Thymus (tissue), 11 donors: ENCODE measurements around the gene PSMD5. TPM values are rescaled to one million over a fixed set of nuclear protein-coding genes. Genes with fewer than 3 reads are reported as not detected.

Experiments used
- DNase-seq, 9 donors: peaks; one replicate each; pipeline ENCODE4 v3.0.0-alpha.2; 2013; ENCODE audit warnings: low spot score in 9 of 9, low read depth in 6 of 9, missing footprints in 1 of 9
- H3K27ac ChIP-seq, 2 donors: one replicate each; pipeline ENCODE4 v1.5.1; 2013; ENCODE audit warnings: control low read depth in 1 of 2, low read depth in 1 of 2, low read length in 1 of 2, mild to moderate bottlenecking in 1 of 2, moderate library complexity in 1 of 2
- H3K27me3 ChIP-seq, 2 donors: one replicate each; pipeline ENCODE4 v1.5.1; 2013; ENCODE audit warnings: low read length in 1 of 2; ENCODE audit not compliant: control insufficient read depth in 2 of 2, insufficient read depth in 1 of 2
- H3K36me3 ChIP-seq, 2 donors: one replicate each; pipeline ENCODE4 v1.5.1; 2013; ENCODE audit warnings: low read length in 1 of 2, mild to moderate bottlenecking in 1 of 2, moderate library complexity in 1 of 2; ENCODE audit not compliant: control insufficient read depth in 2 of 2, insufficient read depth in 2 of 2
- H3K4me1 ChIP-seq, 2 donors: one replicate each; pipeline ENCODE4 v1.5.1; 2013; ENCODE audit warnings: low read length in 2 of 2; ENCODE audit not compliant: control insufficient read depth in 2 of 2, insufficient read depth in 2 of 2
- H3K4me3 ChIP-seq, 2 donors: one replicate each; pipeline ENCODE4 v1.5.1; 2013; ENCODE audit warnings: low read length in 2 of 2, control low read depth in 1 of 2, mild to moderate bottlenecking in 1 of 2
- H3K9me3 ChIP-seq, 2 donors: one replicate each; pipeline ENCODE4 v1.5.1; 2013; ENCODE audit warnings: low read length in 1 of 2, mild to moderate bottlenecking in 1 of 2; ENCODE audit not compliant: control insufficient read depth in 2 of 2, insufficient read depth in 1 of 2
- WGBS: extraction: QIAGEN DNeasy Blood & Tissue Kit; methylation state at CpG from one replicate; pipeline ENCODE4 v1.1.7; 2013; 5-methylcytosine and 5-hydroxymethylcytosine counted together
- polyA plus RNA-seq: library from polyadenylated mRNA; stranded (reverse); fragments of 200-250 nt; gene quantifications from one replicate; pipeline ENCODE4 v1.2.3, GENCODE V29; 2013
- total RNA-seq: library from RNA; stranded (reverse); fragments of 120-200 nt; gene quantifications from one replicate; pipeline ENCODE4 v1.2.4, GENCODE V29; 2013
- donor health status: healthy.

The PSMD5 gene
- total and polyA plus RNA-seq, 2 donors = 17.6 to 24.2 TPM

DNA sequence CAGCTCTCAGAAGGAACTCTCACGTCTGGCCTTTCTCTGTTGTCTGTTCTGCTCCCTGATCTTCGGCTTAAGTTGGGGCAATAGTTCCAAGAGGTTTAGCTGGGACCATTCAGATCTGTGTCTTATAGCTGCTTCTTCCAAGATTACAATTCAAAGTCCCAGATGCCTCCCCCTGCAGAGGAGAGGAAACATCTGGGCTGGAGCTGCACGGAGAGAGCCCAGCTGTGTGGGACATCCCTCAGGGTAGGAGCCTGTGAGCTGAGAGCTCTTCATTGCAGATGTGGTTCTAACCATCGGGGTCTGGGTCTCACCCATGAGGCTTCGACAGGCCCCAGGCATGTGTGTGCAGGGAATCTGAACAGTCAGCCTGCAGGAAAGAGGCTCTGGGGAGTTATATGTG lies 43.2 kb upstream of the PSMD5 start:
- WGBS = 33% methylated on average over 5 of the region's 5 CpGs

DNA sequence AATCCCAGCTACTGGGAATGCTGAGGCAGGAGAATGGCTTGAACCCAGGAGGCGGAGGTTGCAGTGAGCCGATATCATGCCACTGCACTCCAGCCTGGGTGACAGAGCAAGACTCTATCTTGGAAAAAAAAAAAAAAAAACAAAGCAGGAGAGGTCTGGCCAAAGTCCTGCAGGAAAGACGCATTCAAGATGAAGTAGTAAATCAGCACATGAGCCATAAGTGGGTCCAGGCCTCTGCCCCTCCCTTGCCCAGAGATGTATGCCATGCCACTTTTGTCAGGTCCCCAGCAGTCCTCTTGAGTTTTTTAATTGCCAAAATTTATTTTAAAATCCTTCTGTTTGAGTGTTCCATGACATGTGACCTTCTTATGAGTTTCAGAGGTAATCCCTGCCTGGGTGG lies 42.7 kb upstream of the PSMD5 start:
- Histone ChIP-seq H3K27me3 (no peaks in the 10 kb centered on the region), H3K36me3 (no peaks in the 10 kb centered on the region), H3K4me1 (peaks cover 25 to 57% of the 10 kb centered on the region in 2 donors), H3K4me3 (no peak overlapping the region), H3K9me3 (no peaks in the 10 kb centered on the region), H3K27ac (no peak overlapping the region)
- DNase-seq = no peak
- 85% methylated on average over 3 of the region's 3 CpGs for WGBS

More for the DNA sequence above, 43.2 kb upstream of the PSMD5 start:
- Histone ChIP-seq H3K27me3 (no peaks in the 10 kb centered on the region), H3K4me3 (no peak overlapping the region), H3K4me1 (peaks cover 28 to 62% of the 10 kb centered on the region in 2 donors), H3K36me3 (no peaks in the 10 kb centered on the region), H3K27ac (peak overlapping the region in 1 of 2 donors; percentile 13), H3K9me3 (no peaks in the 10 kb centered on the region)
- DNase-seq = peak in 1 of 9 donors; percentile 54

DNA sequence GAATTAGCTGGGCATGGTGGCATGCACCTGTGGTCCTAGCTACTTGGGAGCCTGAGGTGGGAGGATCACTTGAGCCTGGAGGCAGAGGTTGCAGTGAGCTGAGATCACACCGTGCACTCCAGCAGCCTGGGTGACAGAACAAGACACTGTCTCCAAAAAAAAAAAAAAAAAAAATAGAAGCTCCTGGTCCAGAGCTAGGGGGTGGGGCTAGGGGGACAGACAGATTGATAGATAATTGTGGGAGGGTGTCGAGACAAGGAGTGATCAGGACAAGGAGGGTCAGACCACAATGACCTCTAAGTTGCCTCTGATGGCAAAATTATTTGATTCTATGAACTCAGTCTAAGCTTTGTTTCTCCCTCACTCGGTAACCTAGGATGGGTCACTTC lies 40.9 kb upstream of the PSMD5 start:
- Histone ChIP-seq H3K9me3 (no peaks in the 10 kb centered on the region), H3K4me3 (no peak overlapping the region), H3K36me3 (no peaks in the 10 kb centered on the region), H3K27me3 (no peaks in the 10 kb centered on the region), H3K27ac (no peak overlapping the region), H3K4me1 (peaks cover 28 to 58% of the 10 kb centered on the region in 2 donors)
- DNase-seq = no peak
- WGBS = 91% methylated on average over 3 of the region's 3 CpGs

DNA sequence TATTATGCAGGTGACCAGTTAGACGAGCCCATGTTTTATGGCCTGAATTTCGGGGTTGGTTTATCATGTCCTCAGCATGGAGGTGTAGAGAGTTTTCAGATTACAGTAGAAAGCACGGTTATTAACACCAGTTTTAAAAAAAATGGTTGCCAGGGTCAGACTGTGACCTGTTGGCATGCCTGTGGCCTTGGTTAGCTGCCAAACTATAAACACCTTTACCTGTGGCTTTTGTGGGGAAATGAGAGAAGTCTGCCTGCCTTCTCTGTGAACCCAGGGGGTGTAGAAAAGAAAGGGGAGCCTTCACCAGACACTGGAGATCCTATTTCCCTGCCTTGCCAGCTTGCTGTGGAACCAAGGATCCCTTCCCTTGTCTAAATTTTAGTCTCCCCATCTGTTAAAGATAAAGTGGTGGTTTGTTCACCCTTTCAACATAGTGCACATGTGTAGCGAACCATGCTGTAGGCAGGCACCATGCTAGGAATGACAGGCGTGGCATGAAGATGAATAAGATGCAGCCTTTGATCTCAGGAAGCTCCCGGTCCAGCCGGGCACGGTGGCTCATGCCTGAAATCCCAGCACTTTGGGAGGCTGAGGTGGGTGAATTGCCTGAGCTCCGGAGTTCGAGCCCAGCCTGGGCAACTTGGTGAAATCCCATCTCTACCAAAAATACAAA lies 40.3 kb upstream of the PSMD5 start:
- H3K4me3 ChIP-seq = no peak overlapping the region
- DNase-seq = peak in 1 of 9 donors; percentile 31
- no peaks in the 10 kb centered on the region for H3K9me3 ChIP-seq
- H3K27me3 ChIP-seq = no peaks in the 10 kb centered on the region
- no peak overlapping the region for H3K27ac ChIP-seq
- peaks cover 33 to 60% of the 10 kb centered on the region in 2 donors for H3K4me1 ChIP-seq
- 76% methylated on average over 10 of the region's 10 CpGs for WGBS
- no peaks in the 10 kb centered on the region for H3K36me3 ChIP-seq

DNA sequence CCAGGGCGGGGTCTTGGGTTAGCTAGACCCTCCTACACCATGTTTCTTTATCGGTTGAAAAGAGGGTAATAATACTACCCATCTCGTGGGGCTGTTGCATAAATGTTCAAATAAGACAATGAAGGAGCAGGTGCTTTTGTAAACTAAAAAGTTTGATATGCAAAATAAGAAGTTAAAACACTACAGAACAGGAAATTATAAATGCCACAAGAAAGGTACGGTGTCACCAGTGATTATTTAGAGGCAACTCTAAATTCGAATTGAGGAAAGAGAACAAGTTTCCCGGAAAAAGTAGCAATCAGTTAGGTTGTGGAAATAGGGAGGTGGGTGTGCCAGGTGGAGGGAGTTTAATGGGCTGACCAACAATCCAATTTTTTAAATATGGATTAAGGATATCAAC lies 36.7 kb upstream of the PSMD5 start:
- Histone ChIP-seq H3K9me3 (no peaks in the 10 kb centered on the region), H3K4me3 (no peak overlapping the region), H3K27me3 (no peaks in the 10 kb centered on the region), H3K27ac (peak overlapping the region; percentile 85 to 96), H3K4me1 (peaks cover 28 to 60% of the 10 kb centered on the region in 2 donors), H3K36me3 (peaks cover 0 to 7% of the 10 kb centered on the region in 2 donors)
- DNase-seq = peak in 1 of 9 donors; percentile 29
- WGBS = 23% methylated on average over 6 of the region's 6 CpGs

DNA sequence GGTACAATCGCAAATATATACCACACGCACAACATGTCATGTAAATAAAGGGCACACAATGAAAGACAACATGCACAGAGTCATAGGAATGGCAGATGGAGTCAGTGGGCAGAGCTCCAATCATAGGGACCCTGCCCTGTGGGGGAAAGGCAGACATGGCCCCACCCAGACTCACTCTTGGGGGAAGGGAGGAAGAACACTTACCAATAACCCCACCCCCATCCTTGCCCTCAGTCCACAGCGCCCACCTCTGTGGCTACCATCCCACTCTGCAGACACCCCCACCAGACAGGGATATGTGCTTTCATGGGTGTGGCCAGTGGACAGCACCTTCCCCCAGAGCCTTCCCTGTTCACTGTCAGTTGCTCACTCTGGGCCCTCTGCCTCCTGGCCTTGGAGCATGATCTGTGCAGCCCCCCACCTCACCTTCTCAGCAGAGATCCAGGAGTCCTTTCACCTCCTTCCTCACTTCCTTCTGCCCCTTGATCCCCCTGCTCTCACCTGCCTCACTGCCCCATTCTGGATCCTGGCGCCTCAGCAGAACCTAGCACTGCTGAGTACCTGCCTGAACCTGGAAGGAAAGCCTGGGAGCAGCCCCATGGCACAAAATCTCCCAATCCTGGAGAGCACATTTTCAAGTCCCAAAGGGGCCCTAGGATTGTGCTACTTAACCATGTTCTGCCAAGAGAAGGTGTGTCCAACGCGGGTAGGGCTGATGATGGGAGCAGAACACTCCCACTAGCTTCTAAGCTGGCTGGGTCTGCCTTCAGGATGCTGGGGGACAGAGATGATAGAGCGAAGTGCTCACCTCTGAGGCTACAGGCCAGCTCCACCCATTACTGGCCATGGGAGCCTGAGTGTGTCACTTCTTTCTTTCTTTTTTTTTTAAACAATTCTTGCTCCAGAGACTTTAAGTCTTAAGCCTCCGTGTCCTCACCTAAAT lies 35.7 kb upstream of the PSMD5 start:
- Histone ChIP-seq H3K27ac (peak overlapping the region; percentile 96 to 99), H3K9me3 (no peaks in the 10 kb centered on the region), H3K36me3 (peaks cover 10 to 17% of the 10 kb centered on the region in 2 donors), H3K4me3 (peak overlapping the region; percentile 71 to 77), H3K27me3 (no peaks in the 10 kb centered on the region), H3K4me1 (peaks cover 28 to 67% of the 10 kb centered on the region in 2 donors)
- 83% methylated on average over 8 of the region's 8 CpGs for WGBS
- peak in 1 of 9 donors; percentile 60 for DNase-seq

DNA sequence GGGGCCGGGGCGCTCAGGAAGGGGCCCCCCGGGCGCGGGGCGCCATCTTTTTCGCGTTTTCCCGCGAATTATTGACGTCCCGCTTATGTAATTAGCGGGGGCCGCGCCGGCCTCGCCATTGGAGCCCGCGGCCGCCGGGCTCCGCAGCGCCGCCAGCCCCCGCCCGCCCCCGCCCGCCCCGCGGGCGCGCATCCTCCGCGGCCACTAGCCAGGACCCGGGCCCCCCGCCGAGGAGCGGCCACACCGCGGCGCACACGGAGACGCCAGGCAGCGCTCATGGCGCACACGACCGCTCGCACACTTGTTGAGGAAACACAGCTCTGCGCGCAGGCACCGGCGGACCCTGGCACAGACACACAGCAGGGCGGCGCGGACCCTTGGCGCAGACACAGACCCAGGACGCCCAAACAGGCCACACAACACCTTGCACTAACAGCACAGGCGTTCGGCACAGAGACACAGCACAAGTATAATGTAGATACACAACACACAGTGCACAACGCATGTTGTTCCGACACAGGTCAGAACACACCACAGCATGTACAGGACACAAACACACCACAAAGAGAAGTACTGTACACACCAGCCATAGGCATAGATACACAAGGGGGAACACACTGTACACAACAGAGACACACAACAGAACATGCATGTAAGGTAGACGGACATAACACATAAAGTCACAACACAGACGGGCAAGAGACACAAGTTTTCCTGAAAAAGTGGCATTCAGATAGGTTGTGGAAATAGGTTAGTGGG lies 34.7 kb upstream of the PSMD5 start:
- Histone ChIP-seq H3K27me3 (no peaks in the 10 kb centered on the region), H3K27ac (peak overlapping the region; percentile 96 to 99), H3K9me3 (no peaks in the 10 kb centered on the region), H3K4me1 (peaks cover 23 to 66% of the 10 kb centered on the region in 2 donors), H3K4me3 (peak overlapping the region; percentile 71 to 77), H3K36me3 (peaks cover 15 to 27% of the 10 kb centered on the region in 2 donors)
- DNase-seq = peak in 2 of 9 donors; percentile 63 to 80
- WGBS = 2% methylated on average over 63 of the region's 63 CpGs

DNA sequence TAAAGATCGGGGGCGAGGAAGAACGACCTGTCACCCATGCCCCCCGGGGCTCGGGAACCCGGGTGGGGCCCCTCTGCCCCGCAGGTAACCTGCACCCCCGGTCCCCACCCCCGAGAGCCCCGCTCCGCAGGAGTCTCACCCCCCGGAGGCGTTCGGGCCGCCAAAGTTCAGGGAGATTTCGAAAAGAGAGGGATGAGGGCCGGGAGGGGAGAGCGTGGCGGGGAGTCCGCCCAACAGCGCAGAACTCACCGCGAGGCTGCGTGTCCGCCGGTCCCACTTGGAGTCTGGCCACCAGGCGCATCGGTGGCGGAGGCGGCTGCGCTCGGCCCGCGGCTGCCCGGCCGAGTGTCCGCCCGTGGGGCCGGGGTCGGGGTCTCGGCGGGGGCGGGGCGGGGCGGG lies 34.1 kb upstream of the PSMD5 start, which contains the start of gene PHF19:
Gene PHF19, minus strand, starts transcription at position 347 of the 399 bp plus-strand sequence. CDS start 2,447 bp downstream, outside the sequence.
- Histone ChIP-seq H3K27ac (peak within 1 kb of the TSS; percentile 96 to 99), H3K36me3 (peaks cover 19 to 33% of the 10 kb centered on the region in 2 donors), H3K9me3 (no peaks in the 10 kb centered on the region), H3K27me3 (no peaks in the 10 kb centered on the region), H3K4me1 (peaks cover 23 to 62% of the 10 kb centered on the region in 2 donors), H3K4me3 (peak within 1 kb of the TSS; percentile 71 to 77)
- DNase-seq = no peak
- WGBS = under 1% methylated on average over 44 of the region's 45 CpGs
